HG03439 (cell line): Measurements from ENCODE around the gene RTN4IP1.
"Not testable (repeated sequence)": the region's sequence is repeated elsewhere in the genome, so short reads cannot be mapped to it uniquely, and the experiment has no call there.

Source experiments
- ATAC-seq: cut with Tn5 transposase; IDR thresholded peaks from one replicate; pipeline ENCODE4 v1.9.1; 2021; ENCODE audit warnings: mild to moderate bottlenecking, moderate library complexity; ENCODE audit not compliant: unreplicated experiment

Gene RTN4IP1

GRCh38 chr6:106628658-106629102 is 618 bp downstream of the RTN4IP1 start:
- ATAC-seq, result peak; percentile 9

GRCh38 chr6:106627760-106628159 is 1.5 kb downstream of the RTN4IP1 start:
- not testable (repeated sequence) for ATAC-seq

GRCh38 chr6:106626485-106626884 is 2.8 kb downstream of the RTN4IP1 start:
- no peak for ATAC-seq

- no peak for ATAC-seq
Measured at GRCh38 chr6:106623039-106623438, 6.3 kb downstream of the RTN4IP1 start.

- ATAC-seq, result no peak
Measured at GRCh38 chr6:106622412-106622811, 6.9 kb downstream of the RTN4IP1 start.

GRCh38 chr6:106620931-106621672 is 8.2 kb downstream of the RTN4IP1 start:
- no peak for ATAC-seq

GRCh38 chr6:106619223-106619622 is 10.1 kb downstream of the RTN4IP1 start:
- no peak for ATAC-seq

GRCh38 chr6:106618324-106618723 is 11.0 kb downstream of the RTN4IP1 start:
- no peak for ATAC-seq

GRCh38 chr6:106617857-106618256 is 11.4 kb downstream of the RTN4IP1 start:
- ATAC-seq, result no peak

GRCh38 chr6:106617302-106617701 is 12.0 kb downstream of the RTN4IP1 start:
- ATAC-seq, result no peak

GRCh38 chr6:106614592-106615257 is 14.6 kb downstream of the RTN4IP1 start:
- no peak for ATAC-seq

GRCh38 chr6:106614166-106614565 is 15.1 kb downstream of the RTN4IP1 start:
- no peak for ATAC-seq

- no peak for ATAC-seq
Measured at GRCh38 chr6:106613590-106613989, 15.7 kb downstream of the RTN4IP1 start.

GRCh38 chr6:106612671-106613416 is 16.5 kb downstream of the RTN4IP1 start:
- no peak for ATAC-seq

GRCh38 chr6:106611030-106611429 is 18.3 kb downstream of the RTN4IP1 start:
- ATAC-seq, result no peak

- no peak for ATAC-seq
Measured at GRCh38 chr6:106609699-106610098, 19.6 kb downstream of the RTN4IP1 start.

GRCh38 chr6:106608080-106608668 is 21.1 kb downstream of the RTN4IP1 start:
- peak; percentile 71 for ATAC-seq

GRCh38 chr6:106600329-106600728 is 29.0 kb downstream of the RTN4IP1 start:
- no peak for ATAC-seq

- ATAC-seq, result no peak
Measured at GRCh38 chr6:106599440-106599839, 29.9 kb downstream of the RTN4IP1 start.

GRCh38 chr6:106591111-106591825 is 38.0 kb downstream of the RTN4IP1 start:
- no peak for ATAC-seq

- not testable (repeated sequence) for ATAC-seq
Measured at GRCh38 chr6:106588937-106589336, 40.4 kb downstream of the RTN4IP1 start.
